Skin of body (tissue), 2 donors: ENCODE measurements around the gene EIF4EBP3. TPM values are rescaled to one million over a fixed set of nuclear protein-coding genes. Genes with fewer than 3 reads are reported as not detected.
A peak's percentile ranks its signal among the peaks of the same experiment; 100 is the strongest.

Source experiments
- DNase-seq: peaks from one replicate; lab custom pipeline; 2025; lab: John Stamatoyannopoulos, UW
- total RNA-seq: library from RNA; depleted of rRNA; stranded (reverse); fragments of >200 nt; gene quantifications from one replicate; pipeline ENCODE4 v1.2.3, GENCODE V29; 2014

EIF4EBP3 gene
- total RNA-seq, 1 donor from 2014 or later = 1.3 TPM

GRCh38 chr5:140557136-140557805 lies 9.8 kb downstream of the EIF4EBP3 start, which contains the start of gene SRA1:
Gene SRA1 (minus strand): TSS chr5:140557473. CDS start chr5:140557452, 21 bp downstream.
- DNase-seq = peak; percentile 74

- no peak for DNase-seq
Observed at GRCh38 chr5:140557965-140558364, 10.5 kb downstream of the EIF4EBP3 start.

DNA sequence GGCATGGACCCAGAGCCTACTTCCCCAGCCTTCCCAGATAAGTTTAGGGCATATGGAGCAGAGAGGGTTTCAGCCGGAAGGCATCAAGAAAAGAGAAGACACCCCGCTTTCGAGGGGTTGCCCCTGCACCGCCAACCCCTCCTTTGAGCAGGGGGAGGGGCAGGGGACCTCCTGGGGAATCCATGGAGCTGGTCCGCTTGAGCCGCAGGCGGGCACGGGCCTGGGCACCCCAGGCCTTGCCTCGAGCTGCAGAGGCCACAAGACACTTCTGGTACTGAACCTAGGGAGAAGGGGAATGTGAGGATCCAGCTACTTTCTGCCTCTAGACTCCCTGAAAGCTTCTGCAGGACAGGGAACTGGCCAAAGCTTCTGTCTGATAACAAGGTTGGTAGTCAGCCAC lies 11.1 kb downstream of the EIF4EBP3 start:
- DNase-seq = no peak

DNA sequence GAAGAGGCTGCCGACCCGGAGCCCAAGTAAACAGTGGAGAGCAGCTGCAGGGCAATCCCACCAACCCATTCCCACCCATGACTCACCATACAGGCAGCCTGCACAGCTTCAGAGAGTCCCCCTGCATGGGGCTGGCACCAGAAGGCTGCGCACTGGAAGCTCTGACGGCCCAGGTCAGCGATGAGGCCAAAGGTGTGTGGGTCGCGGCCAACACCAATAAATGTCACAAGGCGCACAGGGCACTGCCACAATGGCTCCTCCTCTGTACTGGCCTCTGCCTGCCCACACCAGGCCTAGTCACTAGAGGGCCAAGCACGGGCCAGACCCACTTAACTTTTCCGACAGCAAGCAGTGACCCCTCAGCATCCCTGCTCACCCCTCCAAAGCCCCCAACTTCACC lies 12.8 kb downstream of the EIF4EBP3 start:
- no peak for DNase-seq

GRCh38 chr5:140561753-140562523 lies 14.5 kb downstream of the EIF4EBP3 start:
- no peak for DNase-seq

DNA sequence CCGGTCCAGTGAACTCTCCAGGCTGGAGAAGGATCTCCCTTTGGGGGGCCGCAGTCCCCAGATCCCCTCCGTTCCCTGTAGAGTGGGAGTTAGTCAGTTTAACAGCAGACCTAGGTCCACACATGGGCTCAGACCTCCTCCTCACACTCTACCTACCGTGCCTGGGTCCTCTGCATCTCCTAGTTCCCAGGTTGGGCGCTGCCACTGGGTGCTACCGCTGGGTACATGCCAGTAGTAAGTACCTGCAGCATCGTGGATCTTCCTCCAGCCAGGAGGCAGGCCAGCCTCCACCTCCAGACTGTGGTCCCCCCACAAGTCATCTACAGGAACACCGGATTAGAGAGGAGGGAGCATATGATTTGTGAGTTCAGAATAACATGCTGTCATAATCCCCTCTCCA lies 16.1 kb downstream of the EIF4EBP3 start:
- DNase-seq = no peak

GRCh38 chr5:140564196-140565023 lies 16.9 kb downstream of the EIF4EBP3 start, which contains the start of the genes APBB3 and SLC35A4:
Gene APBB3 (minus strand): TSS chr5:140564598. CDS start chr5:140564245, 353 bp downstream.
Gene SLC35A4 (plus strand): TSS chr5:140564828. CDS start chr5:140567170, 2,342 bp downstream.
- DNase-seq = peak; percentile 99

DNA sequence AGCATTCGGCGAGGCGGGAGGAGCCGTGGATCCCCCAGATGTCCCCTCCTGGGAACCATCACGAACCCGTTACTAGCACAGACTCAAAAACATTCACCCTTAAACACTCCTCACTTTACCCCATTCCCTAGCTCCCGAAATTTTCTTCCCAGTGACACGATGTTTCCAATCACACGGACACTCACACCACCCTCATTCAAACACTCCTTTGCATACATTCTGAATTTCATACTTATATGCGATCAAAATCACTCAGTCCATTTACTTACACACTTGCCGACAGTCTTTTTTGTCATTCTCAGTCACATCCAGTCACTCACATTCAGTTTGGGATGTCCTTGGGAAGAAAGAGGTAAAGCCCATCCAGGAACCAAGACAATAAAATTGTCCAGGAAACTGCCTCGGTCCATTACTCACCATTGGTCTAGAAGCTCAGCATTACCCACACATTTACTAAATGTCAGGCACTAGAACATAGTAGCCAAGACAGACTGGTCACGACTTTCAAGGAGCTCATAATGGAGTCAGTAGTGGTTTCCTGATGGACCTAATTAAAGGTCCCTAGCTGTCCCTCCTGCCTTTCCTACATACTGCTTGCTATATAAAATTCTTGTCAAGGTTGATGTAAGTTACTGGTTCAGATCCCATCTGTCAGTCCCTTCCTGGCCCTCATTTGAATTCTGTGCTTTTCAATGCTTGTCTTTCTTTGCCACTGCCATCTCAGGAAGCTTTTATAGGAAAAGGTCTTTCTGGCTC lies 17.7 kb downstream of the EIF4EBP3 start:
- DNase-seq = peak; percentile 9

- no peak for DNase-seq
Observed at GRCh38 chr5:140565780-140566095, 18.3 kb downstream of the EIF4EBP3 start.

- DNase-seq = no peak
Observed at GRCh38 chr5:140566665-140567064, 19.2 kb downstream of the EIF4EBP3 start.

- DNase-seq = no peak
Observed at GRCh38 chr5:140567136-140567818, 19.8 kb downstream of the EIF4EBP3 start.

- no peak for DNase-seq
Observed at GRCh38 chr5:140567871-140568270, 20.4 kb downstream of the EIF4EBP3 start.

GRCh38 chr5:140568443-140569063 lies 21.1 kb downstream of the EIF4EBP3 start:
- no peak for DNase-seq

DNA sequence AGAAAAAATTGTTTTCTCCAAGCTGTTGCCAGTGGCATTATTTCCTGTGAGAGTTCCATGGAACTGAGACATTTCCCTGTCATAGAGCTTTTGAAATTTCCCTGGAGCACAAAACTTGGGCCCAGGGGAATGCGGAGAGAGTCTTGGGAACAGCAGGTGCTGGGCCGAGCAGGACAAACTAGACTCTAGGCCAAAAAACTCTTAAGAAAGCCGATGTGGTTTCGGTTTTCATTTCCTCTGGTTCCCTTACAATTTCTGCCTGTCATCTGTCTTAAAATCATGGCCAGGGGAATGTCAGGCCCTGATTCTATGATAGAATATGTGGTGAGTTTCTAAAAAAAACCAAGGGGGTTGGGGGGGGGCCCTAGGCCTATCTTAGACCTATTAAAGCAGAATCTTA lies 21.7 kb downstream of the EIF4EBP3 start:
- DNase-seq = no peak

DNA sequence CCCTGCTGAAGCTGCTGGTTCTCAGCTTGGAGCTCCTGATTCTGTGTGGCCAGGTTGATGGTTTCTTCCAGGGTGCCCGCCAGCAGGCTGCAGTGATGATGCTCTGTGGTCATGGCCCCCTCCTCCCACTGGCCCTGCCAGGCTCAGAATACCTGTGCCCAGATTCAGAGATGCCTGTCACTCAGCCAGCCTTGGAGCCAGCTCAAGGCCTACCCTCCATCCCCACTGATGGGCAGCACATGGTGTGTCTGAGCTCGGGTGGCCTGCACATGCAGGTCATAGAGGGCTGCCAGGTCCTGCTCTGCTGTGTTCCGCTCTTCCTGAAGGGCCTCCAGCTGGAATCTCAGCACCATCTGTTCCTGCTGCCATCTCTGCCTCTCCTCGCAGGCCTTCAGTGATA lies 22.6 kb downstream of the EIF4EBP3 start:
- no peak for DNase-seq

DNA sequence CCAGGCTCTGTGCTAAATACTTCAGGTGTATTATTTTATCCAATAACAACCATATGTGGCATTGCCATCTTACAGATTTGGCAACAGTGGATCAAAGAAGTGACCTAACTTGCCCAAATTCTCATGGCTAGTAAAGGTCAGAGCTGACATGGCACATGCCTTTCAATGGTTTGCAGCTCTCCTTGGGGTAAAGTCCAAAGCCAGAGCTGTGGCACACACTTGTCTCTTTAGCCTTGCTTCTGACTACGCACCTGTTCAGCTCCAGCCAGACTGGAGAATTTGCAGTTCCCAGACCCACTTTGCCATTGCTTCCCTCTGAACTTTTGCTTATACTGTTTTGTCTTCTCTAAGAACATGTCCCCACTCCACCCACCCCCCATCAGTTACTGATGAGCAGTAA lies 23.0 kb downstream of the EIF4EBP3 start:
- DNase-seq = no peak

- DNase-seq = no peak
Observed at GRCh38 chr5:140571105-140571504, 23.6 kb downstream of the EIF4EBP3 start.

DNA sequence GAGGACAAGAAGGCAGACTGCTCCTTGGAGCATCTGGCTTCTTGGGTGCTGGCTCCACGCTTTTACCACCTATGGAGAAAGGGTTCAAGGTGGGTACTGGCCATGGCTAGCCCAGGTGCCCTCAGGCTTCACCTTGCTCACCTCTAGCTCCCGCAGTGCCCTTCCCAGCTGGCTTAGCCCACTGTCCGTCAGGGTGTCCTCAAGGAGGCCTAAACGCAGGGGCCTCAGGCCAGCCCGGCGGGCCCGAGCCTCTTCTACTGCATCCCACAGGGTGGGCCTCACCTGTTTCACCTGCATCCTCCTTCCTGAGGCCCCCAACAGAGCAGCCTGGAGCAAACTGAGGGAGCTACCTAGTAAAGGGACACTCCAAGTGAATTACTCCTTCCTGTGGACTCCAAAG lies 26.2 kb downstream of the EIF4EBP3 start:
- no peak for DNase-seq

DNA sequence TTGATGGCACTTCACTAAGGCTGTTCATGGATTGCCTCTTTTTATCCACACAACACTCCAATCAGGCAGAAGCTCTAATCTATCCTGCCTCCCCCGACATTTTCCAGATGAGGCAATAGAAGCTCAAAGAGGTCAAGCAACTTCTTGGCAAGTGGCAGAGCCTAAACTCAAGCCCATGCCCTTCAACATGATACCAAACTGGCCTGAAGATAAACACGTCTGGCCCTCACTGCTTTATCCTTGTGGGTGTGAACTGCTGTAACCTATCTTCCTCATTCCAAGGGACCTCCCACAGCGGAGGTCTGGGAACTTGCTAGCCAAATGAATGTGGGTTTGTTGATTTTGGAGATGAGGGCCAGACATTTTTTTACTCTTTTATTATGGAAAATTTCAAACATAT lies 26.7 kb downstream of the EIF4EBP3 start:
- no peak for DNase-seq

GRCh38 chr5:140575309-140575708 lies 27.8 kb downstream of the EIF4EBP3 start:
- no peak for DNase-seq
